GM21381 (cell line): ENCODE measurements around the gene SAA4.
"Not testable (repeated sequence)": the region's sequence is repeated elsewhere in the genome, so short reads cannot be mapped to it uniquely, and the experiment has no call there.

Experiments used
- ATAC-seq: cut with Tn5 transposase; IDR thresholded peaks from one replicate; pipeline ENCODE4 v1.9.1; 2021; ENCODE audit warnings: mild to moderate bottlenecking, moderate library complexity; ENCODE audit not compliant: unreplicated experiment

The SAA4 gene

DNA sequence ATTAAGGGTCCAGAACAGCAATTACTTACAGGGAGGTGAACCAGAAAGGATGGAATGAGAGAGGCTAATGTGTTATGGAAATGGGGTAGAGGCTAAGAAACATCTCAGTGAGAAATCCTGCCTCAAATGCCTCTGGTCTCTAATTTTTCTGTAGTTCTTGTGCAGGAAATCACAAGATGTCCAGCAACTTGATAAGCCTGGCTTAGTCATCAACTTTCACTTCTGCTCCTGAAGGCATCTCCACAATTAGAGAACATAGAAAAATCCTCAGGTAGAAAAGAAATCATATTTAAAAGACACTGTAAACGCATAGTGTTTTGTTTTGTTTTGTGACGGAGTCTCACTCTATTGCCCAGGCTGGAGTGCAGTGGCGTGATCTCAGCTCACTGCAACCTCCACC lies 45.2 kb downstream of the SAA4 start:
- no peak for ATAC-seq

GRCh38 chr11:18189476-18190245 lies 46.9 kb downstream of the SAA4 start:
- ATAC-seq: not testable (repeated sequence)

DNA sequence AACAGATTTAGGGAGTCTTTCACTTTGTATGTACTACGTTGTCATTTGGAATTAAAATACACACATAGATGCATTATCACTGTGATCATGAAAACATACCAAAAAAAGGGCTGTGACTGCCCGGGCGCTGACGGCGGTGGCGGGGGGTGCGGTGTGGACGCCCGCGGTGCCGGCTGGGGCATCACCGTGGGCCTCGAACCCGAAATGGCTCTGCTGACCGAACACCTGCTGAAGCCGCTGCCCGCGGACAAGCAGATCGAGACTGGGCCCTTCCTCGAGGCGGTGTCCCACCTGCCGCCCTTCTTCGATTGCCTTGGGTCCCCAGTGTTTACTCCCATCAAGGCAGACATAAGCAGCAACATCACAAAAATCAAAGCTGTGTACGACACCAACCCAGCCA lies 47.8 kb downstream of the SAA4 start:
- ATAC-seq: no peak
